Stimulated activated CD8-positive, alpha-beta memory T cell treated with anti-CD3 and anti-CD28 coated beads, Interleukin-7, amount 100 ng/mL, for 48 hours (primary cell): ENCODE results near the gene METTL9.
A peak's percentile ranks its signal among the peaks of the same experiment; 100 is the strongest.
"Not testable (repeated sequence)": the region's sequence is repeated elsewhere in the genome, so short reads cannot be mapped to it uniquely, and the experiment has no call there.

ENCODE experiments used
- DNase-seq, 2 donors: peaks; one replicate each; pipeline ENCODE4 v3.0.0-alpha.2; 2020; ENCODE audit warnings: low read depth in 1 of 2; ENCODE audit errors: extremely low read depth in 1 of 2

METTL9 gene

GRCh38 chr16:21573506-21573905 is 25.9 kb upstream of the METTL9 start:
- not testable (repeated sequence) for DNase-seq

GRCh38 chr16:21574372-21574771 is 25.0 kb upstream of the METTL9 start:
- no peak for DNase-seq

GRCh38 chr16:21576323-21576722 is 23.1 kb upstream of the METTL9 start:
- not testable (repeated sequence) for DNase-seq

GRCh38 chr16:21577487-21577886 is 21.9 kb upstream of the METTL9 start:
- DNase-seq, result not testable (repeated sequence)

- not testable (repeated sequence) for DNase-seq
Observed at GRCh38 chr16:21578311-21578710, 21.1 kb upstream of the METTL9 start.

GRCh38 chr16:21580131-21580530 is 19.2 kb upstream of the METTL9 start:
- not testable (repeated sequence) for DNase-seq

GRCh38 chr16:21580807-21581206 is 18.6 kb upstream of the METTL9 start:
- DNase-seq, result no peak

GRCh38 chr16:21584817-21585216 is 14.6 kb upstream of the METTL9 start:
- DNase-seq, result no peak

GRCh38 chr16:21588593-21588992 is 10.8 kb upstream of the METTL9 start:
- DNase-seq, result not testable (repeated sequence)

GRCh38 chr16:21589551-21589950 is 9.8 kb upstream of the METTL9 start:
- no peak for DNase-seq

- no peak for DNase-seq
Observed at GRCh38 chr16:21590287-21590686, 9.1 kb upstream of the METTL9 start.

- no peak for DNase-seq
Observed at GRCh38 chr16:21590796-21591195, 8.6 kb upstream of the METTL9 start.

GRCh38 chr16:21592191-21592590 is 7.2 kb upstream of the METTL9 start:
- DNase-seq, result no peak

GRCh38 chr16:21593530-21594289 is 5.7 kb upstream of the METTL9 start:
- DNase-seq, result no peak

- no peak for DNase-seq
Observed at GRCh38 chr16:21597561-21598030, 1.8 kb upstream of the METTL9 start.

GRCh38 chr16:21598206-21598605 is 1.2 kb upstream of the METTL9 start:
- DNase-seq, result no peak

- peak in 1 of 2 donors; percentile 2 for DNase-seq
Observed at GRCh38 chr16:21598701-21599121, 666 bp upstream of the METTL9 start.

- no peak for DNase-seq
Observed at GRCh38 chr16:21600031-21600773, 825 bp downstream of the METTL9 start.

- DNase-seq, result no peak
Observed at GRCh38 chr16:21602785-21603184, 3.4 kb downstream of the METTL9 start.

GRCh38 chr16:21603928-21604327 is 4.6 kb downstream of the METTL9 start:
- DNase-seq, result no peak

GRCh38 chr16:21605848-21606247 is 6.5 kb downstream of the METTL9 start:
- DNase-seq, result not testable (repeated sequence)
